Colon (tissue), 2 donors: ENCODE results near the gene ARHGDIG.

ENCODE experiments used
- FAIRE-seq: peaks from 2 replicates; lab custom pipeline; 2012; peaks lifted over from hg19 to GRCh38; lab: Jason Lieb, UNC
- donor health status: control.
- donor health status: control.

ARHGDIG gene

GRCh38 chr16:301235-301634 lies 20.8 kb downstream of the ARHGDIG start:
- FAIRE-seq, result no peak

GRCh38 chr16:301950-302349 lies 21.6 kb downstream of the ARHGDIG start:
- FAIRE-seq, result no peak

GRCh38 chr16:303760-304505 lies 23.5 kb downstream of the ARHGDIG start:
- FAIRE-seq, result no peak

- FAIRE-seq, result no peak
Observed at GRCh38 chr16:305916-306626, 25.7 kb downstream of the ARHGDIG start.

- no peak for FAIRE-seq
Observed at GRCh38 chr16:306911-307370, 26.6 kb downstream of the ARHGDIG start.

GRCh38 chr16:307691-308312 lies 27.4 kb downstream of the ARHGDIG start:
- FAIRE-seq, result no peak

GRCh38 chr16:309476-309875 lies 29.1 kb downstream of the ARHGDIG start:
- no peak for FAIRE-seq

GRCh38 chr16:311725-312124 lies 31.3 kb downstream of the ARHGDIG start:
- no peak for FAIRE-seq

- no peak for FAIRE-seq
Observed at GRCh38 chr16:314351-314750, 34.0 kb downstream of the ARHGDIG start.

- no peak for FAIRE-seq
Observed at GRCh38 chr16:314795-315299, 34.5 kb downstream of the ARHGDIG start.

- no peak for FAIRE-seq
Observed at GRCh38 chr16:316741-317464, 36.5 kb downstream of the ARHGDIG start.

GRCh38 chr16:317583-317982 lies 37.2 kb downstream of the ARHGDIG start:
- FAIRE-seq, result no peak

- no peak for FAIRE-seq
Observed at GRCh38 chr16:318628-319027, 38.2 kb downstream of the ARHGDIG start.

- no peak for FAIRE-seq
Observed at GRCh38 chr16:320206-320605, 39.8 kb downstream of the ARHGDIG start.

- no peak for FAIRE-seq
Observed at GRCh38 chr16:321532-321931, 41.1 kb downstream of the ARHGDIG start.

- FAIRE-seq, result no peak
Observed at GRCh38 chr16:322476-323143, 42.2 kb downstream of the ARHGDIG start.

GRCh38 chr16:324201-324450 lies 43.7 kb downstream of the ARHGDIG start:
- no peak for FAIRE-seq

- FAIRE-seq, result no peak
Observed at GRCh38 chr16:324451-325334, 44.3 kb downstream of the ARHGDIG start.

GRCh38 chr16:325375-326145 lies 45.2 kb downstream of the ARHGDIG start:
- FAIRE-seq, result no peak

- FAIRE-seq, result no peak
Observed at GRCh38 chr16:330741-331140, 50.4 kb downstream of the ARHGDIG start.
